ENCODE results near the gene RASAL2.

DNA sequence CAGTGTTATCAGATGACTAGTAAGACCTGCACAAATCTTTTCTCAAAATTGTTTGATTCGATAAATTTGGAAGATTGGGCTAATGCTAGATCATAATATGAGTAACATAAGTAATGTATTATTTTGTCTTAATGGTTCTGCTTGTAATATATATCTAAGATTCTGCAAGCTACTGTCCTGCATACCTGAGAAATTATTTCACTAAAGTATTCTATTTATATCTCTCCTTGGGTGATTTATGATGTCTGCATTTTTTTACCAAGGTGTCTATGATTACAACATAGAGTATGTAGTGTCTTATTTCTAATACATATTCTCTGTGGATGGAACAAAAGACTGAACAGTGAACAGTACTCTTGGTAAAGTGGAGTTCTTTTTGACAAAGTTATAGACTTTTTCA, 236.2 kb downstream of the RASAL2 start:
- TF ChIP-seq SUZ12 (IDR thresholded peaks at IDR 0.05) (no peak), ELF4 (IDR thresholded peaks at IDR 0.05) (no peak), NFRKB (IDR thresholded peaks at IDR 0.05) (no peak), BHLHE40 (IDR thresholded peaks at IDR 0.05; ENCODE audit: borderline replicate concordance) (no peak), CTBP1 (IDR thresholded peaks at IDR 0.05; ENCODE audit: borderline replicate concordance) (no peak), FOXM1 (IDR thresholded peaks at IDR 0.05; ENCODE audit: borderline replicate concordance) (no peak), ZNF384 (IDR thresholded peaks at IDR 0.05) (no peak), TARDBP (IDR thresholded peaks at IDR 0.05) (no peak), SP1 (IDR thresholded peaks at IDR 0.05) (no peak), L3MBTL2 (conservative IDR thresholded peaks at IDR 0.05) (no peak), FOXA1 (IDR thresholded peaks at IDR 0.05) (no peak)

All from HEK293T (cell line).